Karpas-422 (cell line): ENCODE results near the gene PI4KA. TPM values are rescaled to one million over a fixed set of nuclear protein-coding genes. Genes with fewer than 3 reads are reported as not detected.

Experiments
- DNase-seq: peaks from one replicate; pipeline ENCODE4 v3.0.0-alpha.2; 2015
- H2AFZ ChIP-seq: fragments of 200-600 bp; sonication (generic); 2 replicates; pipeline ENCODE4 v1.6.1; 2014; ENCODE audit warnings: antibody characterized with exemption, low read length, mixed read lengths
- H3K27ac ChIP-seq: fragments of 200-600 bp; sonication (generic); 2 replicates; pipeline ENCODE4 v1.5.1; 2014; ENCODE audit warnings: mild to moderate bottlenecking, low read length, moderate library complexity
- H3K27me3 ChIP-seq: fragments of 200-600 bp; sonication (generic); 2 replicates; pipeline ENCODE4 v1.6.1; 2014; ENCODE audit warnings: low read length, mixed read lengths
- H3K36me3 ChIP-seq: fragments of 200-600 bp; sonication (generic); 2 replicates; pipeline ENCODE4 v1.6.1; 2014; ENCODE audit warnings: low read length, mixed read lengths; ENCODE audit not compliant: insufficient read depth
- H3K4me1 ChIP-seq: fragments of 200-600 bp; sonication (generic); 2 replicates; pipeline ENCODE4 v1.6.1; 2014; ENCODE audit warnings: mild to moderate bottlenecking, low read length, mixed read lengths
- H3K4me2 ChIP-seq: fragments of 200-600 bp; sonication (generic); 2 replicates; pipeline ENCODE4 v1.6.1; 2014; ENCODE audit warnings: low read length, low read depth, mild to moderate bottlenecking; ENCODE audit not compliant: poor library complexity, severe bottlenecking
- H3K4me3 ChIP-seq: fragments of 200-600 bp; sonication (generic); 2 replicates; pipeline ENCODE4 v1.5.1; 2014; ENCODE audit warnings: mild to moderate bottlenecking, antibody characterized with exemption, low read length, mixed read lengths
- H3K79me2 ChIP-seq: fragments of 200-600 bp; sonication (generic); 2 replicates; pipeline ENCODE4 v1.6.1; 2014; ENCODE audit warnings: mild to moderate bottlenecking, low read length, mixed read lengths
- H3K9ac ChIP-seq: fragments of 200-600 bp; sonication (generic); 2 replicates; pipeline ENCODE4 v1.6.0; 2014; ENCODE audit warnings: low read length
- H3K9me2 ChIP-seq: fragments of 200-600 bp; sonication (generic), shearing (Covaris generic); replicated peaks from 2 replicates; pipeline ENCODE4 v1.6.0; 2014; ENCODE audit warnings: mild to moderate bottlenecking, low read length, moderate library complexity; ENCODE audit not compliant: insufficient read depth
- H3K9me3 ChIP-seq: fragments of 300-700, 200-600 bp; sonication (generic); 2 replicates; pipeline ENCODE4 v1.6.1; 2014; ENCODE audit warnings: low read length, mixed read lengths
- H4K20me1 ChIP-seq: fragments of 200-600 bp; sonication (generic); 2 replicates; pipeline ENCODE4 v1.6.1; 2014; ENCODE audit warnings: mild to moderate bottlenecking, antibody characterized with exemption, low read length, low read depth; ENCODE audit not compliant: insufficient read depth
- total RNA-seq: library from RNA; depleted of rRNA; stranded (reverse); fragments of >200 nt; shearing (Covaris generic); gene quantifications from 2 replicates; pipeline ENCODE4 v1.2.3, GENCODE V29; 2014; ENCODE audit warnings: low replicate concordance

Gene PI4KA
- total RNA-seq, 1 experiment from 2014 or later = 80.7 TPM

GRCh38 chr22:20779014-20779817 is 79.4 kb downstream of the PI4KA start:
- Histone ChIP-seq H3K79me2 (no peaks in the 10 kb centered on the region; the same call in 1 of the 2 replicates), H3K27ac (no peak overlapping the region), H2AFZ (no peak overlapping the region), H3K4me3 (no peak overlapping the region), H3K4me1 (peaks cover 19% of the 10 kb centered on the region), H3K9me2 (no peaks in the 10 kb centered on the region), H3K9ac (no peak overlapping the region), H3K36me3 (no peaks in the 10 kb centered on the region; the same call in 1 of the 2 replicates), H4K20me1 (peaks cover 7% of the 10 kb centered on the region; the same call in 1 of the 2 replicates), H3K9me3 (no peaks in the 10 kb centered on the region), H3K4me2 (no peak overlapping the region), H3K27me3 (no peaks in the 10 kb centered on the region)
- DNase-seq = no peak

GRCh38 chr22:20777420-20778177 is 81.0 kb downstream of the PI4KA start:
- Histone ChIP-seq H3K9me3 (no peaks in the 10 kb centered on the region), H3K4me2 (no peak overlapping the region), H2AFZ (no peak overlapping the region), H3K4me3 (no peak overlapping the region), H4K20me1 (0 out of 2 replicates have a peak, but pooled peaks cover 7% of the 10 kb centered on the region), H3K9me2 (no peaks in the 10 kb centered on the region), H3K27ac (no peak overlapping the region), H3K9ac (no peak overlapping the region), H3K79me2 (no peaks in the 10 kb centered on the region), H3K4me1 (peaks cover 4% of the 10 kb centered on the region), H3K36me3 (no peaks in the 10 kb centered on the region; the same call in 1 of the 2 replicates), H3K27me3 (no peaks in the 10 kb centered on the region)
- DNase-seq = no peak

GRCh38 chr22:20776624-20777405 is 81.8 kb downstream of the PI4KA start:
- Histone ChIP-seq H2AFZ (no peak overlapping the region), H4K20me1 (0 out of 2 replicates have a peak, but pooled peaks cover 5% of the 10 kb centered on the region), H3K4me1 (peaks cover 4% of the 10 kb centered on the region), H3K27me3 (no peaks in the 10 kb centered on the region), H3K9me2 (no peaks in the 10 kb centered on the region), H3K79me2 (no peaks in the 10 kb centered on the region), H3K9ac (no peak overlapping the region), H3K27ac (no peak overlapping the region), H3K36me3 (no peaks in the 10 kb centered on the region; the same call in 1 of the 2 replicates), H3K4me2 (no peak overlapping the region), H3K9me3 (no peaks in the 10 kb centered on the region), H3K4me3 (no peak overlapping the region)
- no peak for DNase-seq

GRCh38 chr22:20775342-20775895 is 83.2 kb downstream of the PI4KA start:
- H2AFZ ChIP-seq = no peak overlapping the region
- H3K4me2 ChIP-seq = no peak overlapping the region
- H3K9me2 ChIP-seq = no peaks in the 10 kb centered on the region
- no peak overlapping the region for H3K27ac ChIP-seq
- H4K20me1 ChIP-seq = no peaks in the 10 kb centered on the region
- no peaks in the 10 kb centered on the region; the same call in 1 of the 2 replicates for H3K36me3 ChIP-seq
- no peaks in the 10 kb centered on the region for H3K27me3 ChIP-seq
- DNase-seq = no peak
- H3K4me1 ChIP-seq = peaks cover 4% of the 10 kb centered on the region
- H3K79me2 ChIP-seq = no peaks in the 10 kb centered on the region
- H3K9me3 ChIP-seq = no peaks in the 10 kb centered on the region
- no peak overlapping the region for H3K9ac ChIP-seq
- no peak overlapping the region for H3K4me3 ChIP-seq

- Histone ChIP-seq H3K4me3 (no peak overlapping the region), H3K27ac (no peak overlapping the region)
Measured at GRCh38 chr22:20774882-20775281, 83.7 kb downstream of the PI4KA start.

GRCh38 chr22:20773793-20774212 is 84.8 kb downstream of the PI4KA start, which contains the start of gene SERPIND1:
TSS of gene SERPIND1 (plus strand) at chr22:20774113. CDS start at chr22:20779313, 5,200 bp downstream.
- H3K4me2 ChIP-seq = no peak within 1 kb of the TSS

More at GRCh38 chr22:20774882-20775281, 83.7 kb downstream of the PI4KA start:
- H3K36me3 ChIP-seq = no peaks in the 10 kb centered on the region; the same call in 1 of the 2 replicates
- no peaks in the 10 kb centered on the region for H3K79me2 ChIP-seq
- H3K9me2 ChIP-seq = no peaks in the 10 kb centered on the region
- peaks cover 4% of the 10 kb centered on the region for H3K4me1 ChIP-seq
- no peaks in the 10 kb centered on the region for H4K20me1 ChIP-seq
- H3K9me3 ChIP-seq = no peaks in the 10 kb centered on the region
- no peak overlapping the region for H3K9ac ChIP-seq
- no peak for DNase-seq
- H2AFZ ChIP-seq = no peak overlapping the region
- no peaks in the 10 kb centered on the region for H3K27me3 ChIP-seq
- H3K4me2 ChIP-seq = no peak overlapping the region

GRCh38 chr22:20771918-20772625 is 86.5 kb downstream of the PI4KA start:
- H3K9ac ChIP-seq = no peak overlapping the region

More at GRCh38 chr22:20773793-20774212, 84.8 kb downstream of the PI4KA start, which contains the start of gene SERPIND1:
- H3K4me1 ChIP-seq = peaks cover 7% of the 10 kb centered on the region
- no peaks in the 10 kb centered on the region for H3K27me3 ChIP-seq
- H4K20me1 ChIP-seq = no peaks in the 10 kb centered on the region
- H3K9me3 ChIP-seq = no peaks in the 10 kb centered on the region
- no peak for DNase-seq
- H3K36me3 ChIP-seq = no peaks in the 10 kb centered on the region
- H3K9me2 ChIP-seq = no peaks in the 10 kb centered on the region
- no peak within 1 kb of the TSS for H3K9ac ChIP-seq
- no peak within 1 kb of the TSS for H3K27ac ChIP-seq
- H3K79me2 ChIP-seq = no peaks in the 10 kb centered on the region
- no peak within 1 kb of the TSS for H3K4me3 ChIP-seq
- H2AFZ ChIP-seq = no peak within 1 kb of the TSS

More at GRCh38 chr22:20771918-20772625, 86.5 kb downstream of the PI4KA start:
- Histone ChIP-seq H3K4me3 (no peak overlapping the region), H4K20me1 (no peaks in the 10 kb centered on the region), H3K36me3 (no peaks in the 10 kb centered on the region), H3K4me1 (peaks cover 3% of the 10 kb centered on the region; the same call in 1 of the 2 replicates), H2AFZ (no peak overlapping the region), H3K9me2 (no peaks in the 10 kb centered on the region), H3K27ac (no peak overlapping the region), H3K4me2 (no peak overlapping the region), H3K79me2 (no peaks in the 10 kb centered on the region), H3K27me3 (no peaks in the 10 kb centered on the region), H3K9me3 (no peaks in the 10 kb centered on the region)
- DNase-seq = no peak
